ENCODE data around the gene PPAT.

- TF ChIP-seq POLR2AphosphoS5 (IDR thresholded peaks at IDR 0.05), result no peak
- TF ChIP-seq, protein P1, sequence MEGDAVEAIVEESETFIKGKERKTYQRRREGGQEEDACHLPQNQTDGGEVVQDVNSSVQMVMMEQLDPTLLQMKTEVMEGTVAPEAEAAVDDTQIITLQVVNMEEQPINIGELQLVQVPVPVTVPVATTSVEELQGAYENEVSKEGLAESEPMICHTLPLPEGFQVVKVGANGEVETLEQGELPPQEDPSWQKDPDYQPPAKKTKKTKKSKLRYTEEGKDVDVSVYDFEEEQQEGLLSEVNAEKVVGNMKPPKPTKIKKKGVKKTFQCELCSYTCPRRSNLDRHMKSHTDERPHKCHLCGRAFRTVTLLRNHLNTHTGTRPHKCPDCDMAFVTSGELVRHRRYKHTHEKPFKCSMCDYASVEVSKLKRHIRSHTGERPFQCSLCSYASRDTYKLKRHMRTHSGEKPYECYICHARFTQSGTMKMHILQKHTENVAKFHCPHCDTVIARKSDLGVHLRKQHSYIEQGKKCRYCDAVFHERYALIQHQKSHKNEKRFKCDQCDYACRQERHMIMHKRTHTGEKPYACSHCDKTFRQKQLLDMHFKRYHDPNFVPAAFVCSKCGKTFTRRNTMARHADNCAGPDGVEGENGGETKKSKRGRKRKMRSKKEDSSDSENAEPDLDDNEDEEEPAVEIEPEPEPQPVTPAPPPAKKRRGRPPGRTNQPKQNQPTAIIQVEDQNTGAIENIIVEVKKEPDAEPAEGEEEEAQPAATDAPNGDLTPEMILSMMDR (IDR thresholded peaks at IDR 0.05), result no peak
- no peak for TF ChIP-seq EP300 (IDR thresholded peaks at IDR 0.05)
Observed at GRCh38 chr4:56448301-56448700, 12.9 kb upstream of the PPAT start.
